GM23338 (cell line): ENCODE measurements around the gene JAZF1. TPM values are rescaled to one million over a fixed set of nuclear protein-coding genes. Genes with fewer than 3 reads are reported as not detected.

Experiments
- ATAC-seq: fragments of 200-7000 bp; cut with Tn5 transposase; 3 replicates; pipeline ENCODE4 v1.9.1; 2020
- DNase-seq: peaks from one replicate; pipeline ENCODE4 v3.0.0-alpha.2; 2015; ENCODE audit warnings: low spot score
- H2AFZ ChIP-seq: fragments of 200-600 bp; sonication (generic); 2 replicates; pipeline ENCODE4 v1.8.0; 2016; ENCODE audit warnings: antibody characterized with exemption, mild to moderate bottlenecking, moderate library complexity
- H3F3A ChIP-seq: fragments of 200-600 bp; sonication (generic); replicated peaks from 2 replicates; pipeline ENCODE4 v1.8.0; 2017; ENCODE audit warnings: antibody characterized with exemption, mixed run types, low read depth
- H3K27ac ChIP-seq: fragments of 200-600 bp; sonication (generic); 2 replicates; pipeline ENCODE4 v1.6.1; 2016; ENCODE audit warnings: low read depth
- H3K27me3 ChIP-seq: fragments of 200-600 bp; sonication (generic); 2 replicates; pipeline ENCODE4 v1.8.0; 2016; ENCODE audit warnings: mild to moderate bottlenecking, mixed run types, moderate library complexity; ENCODE audit not compliant: insufficient read depth
- H3K36me3 ChIP-seq: fragments of 200-600 bp; sonication (generic); 2 replicates; pipeline ENCODE4 v1.8.0; 2016; ENCODE audit warnings: mild to moderate bottlenecking; ENCODE audit not compliant: insufficient read depth
- H3K4me1 ChIP-seq: fragments of 200-600 bp; sonication (generic); 2 replicates; pipeline ENCODE4 v1.8.0; 2016; ENCODE audit warnings: mild to moderate bottlenecking, moderate library complexity; ENCODE audit not compliant: insufficient read depth
- H3K4me2 ChIP-seq: fragments of 200-600 bp; sonication (generic); 2 replicates; pipeline ENCODE4 v1.7.1; 2017; ENCODE audit warnings: mixed run types
- H3K4me3 ChIP-seq: fragments of 200-600 bp; sonication (generic); 2 replicates; pipeline ENCODE4 v1.6.1; 2016; ENCODE audit warnings: mixed run types
- H3K79me2 ChIP-seq: fragments of 200-600 bp; sonication (generic); replicated peaks from 2 replicates; pipeline ENCODE4 v1.8.0; 2017; ENCODE audit warnings: mild to moderate bottlenecking; ENCODE audit not compliant: insufficient read depth
- H3K9me2 ChIP-seq: fragments of 200-600 bp; sonication (generic); 2 replicates; pipeline ENCODE4 v1.8.0; 2017; ENCODE audit not compliant: insufficient read depth
- H4K20me1 ChIP-seq: fragments of 200-600 bp; sonication (generic); replicated peaks from 2 replicates; pipeline ENCODE4 v1.8.0; 2017; ENCODE audit warnings: mild to moderate bottlenecking; ENCODE audit not compliant: insufficient read depth
- H3K27ac Mint-ChIP-seq: 2 replicates; pipeline ENCODE4 v1.8.0; 2020; ENCODE audit warnings: inconsistent platforms, mild to moderate bottlenecking, moderate library complexity, mixed read lengths
- H3K27me3 Mint-ChIP-seq: 3 replicates; pipeline ENCODE4 v1.8.0; 2022; ENCODE audit warnings: low read depth, mild to moderate bottlenecking, moderate library complexity, mixed read lengths, inconsistent platforms; ENCODE audit not compliant: insufficient read depth, poor library complexity
- H3K36me3 Mint-ChIP-seq: 3 replicates; pipeline ENCODE4 v1.8.0; 2021; ENCODE audit warnings: low read depth, mild to moderate bottlenecking, inconsistent platforms, moderate library complexity, mixed read lengths
- H3K4me1 Mint-ChIP-seq: 3 replicates; pipeline ENCODE4 v1.8.0; 2020; ENCODE audit warnings: mild to moderate bottlenecking, inconsistent platforms, mixed read lengths
- H3K4me3 Mint-ChIP-seq: 3 replicates; pipeline ENCODE4 v1.8.0; 2021; ENCODE audit warnings: moderate library complexity, mild to moderate bottlenecking, inconsistent platforms, mixed read lengths
- H3K9me3 Mint-ChIP-seq: 3 replicates; pipeline ENCODE4 v1.8.0; 2020; ENCODE audit warnings: moderate library complexity, mild to moderate bottlenecking, inconsistent platforms, mixed read lengths
- CREB1 ChIP-seq: fragments of 250-450 bp; sonication (Bioruptor Pico); IDR thresholded peaks from 2 replicates; pipeline ENCODE4 v1.5.0; 2020; ENCODE audit warnings: low read depth, mild to moderate bottlenecking, moderate library complexity
- CTCF ChIP-seq, 2 experiments: fragments of 200-600 bp in 1 of 2; sonication (generic) in 1 of 2; conservative IDR thresholded peaks; 2 replicates each; pipeline versions ENCODE4 v1.5.1 to v1.6.1; 2016 to 2017; ENCODE audit warnings: antibody characterized with exemption in 2 of 2, low read depth in 2 of 2, mild to moderate bottlenecking in 2 of 2, moderate library complexity in 1 of 2
- ETS1 ChIP-seq: IDR thresholded peaks from 2 replicates; pipeline ENCODE4 v1.6.1; 2016; ENCODE audit warnings: antibody characterized with exemption
- EZH2 ChIP-seq: fragments of 200-600 bp; sonication (generic); IDR thresholded peaks from one replicate; pipeline ENCODE4 v1.8.0; 2017; ENCODE audit warnings: antibody characterized with exemption, mild to moderate bottlenecking, low read depth; ENCODE audit not compliant: unreplicated experiment
- EZH2phosphoT487 ChIP-seq: fragments of 200-600 bp; sonication (generic); IDR thresholded peaks from one replicate; pipeline ENCODE4 v1.8.1; 2018; ENCODE audit warnings: antibody characterized with exemption; ENCODE audit not compliant: unreplicated experiment
- JUNB ChIP-seq: IDR thresholded peaks from one replicate; pipeline ENCODE4 v1.6.1; 2016; ENCODE audit warnings: antibody characterized with exemption; ENCODE audit not compliant: unreplicated experiment
- NANOG ChIP-seq: IDR thresholded peaks from 2 replicates; pipeline ENCODE4 v1.6.1; 2016; ENCODE audit warnings: antibody characterized with exemption, borderline replicate concordance
- POLR2AphosphoS5 ChIP-seq: IDR thresholded peaks from 2 replicates; pipeline ENCODE4 v1.6.1; 2016; ENCODE audit warnings: antibody characterized with exemption, low read depth
- REST ChIP-seq: IDR thresholded peaks from one replicate; pipeline ENCODE4 v1.6.1; 2018; ENCODE audit warnings: antibody characterized with exemption; ENCODE audit not compliant: unreplicated experiment
- STAT1 ChIP-seq: IDR thresholded peaks from one replicate; pipeline ENCODE4 v1.6.1; 2016; ENCODE audit warnings: antibody characterized with exemption; ENCODE audit not compliant: unreplicated experiment
- ZNF114 ChIP-seq: fragments of 250-450 bp; sonication (Bioruptor Pico); IDR thresholded peaks from 2 replicates; pipeline ENCODE4 v1.5.0; 2020; ENCODE audit warnings: mild to moderate bottlenecking, moderate library complexity
- ZNF331 ChIP-seq: fragments of 250-450 bp; sonication (Bioruptor Pico); IDR thresholded peaks from 2 replicates; pipeline ENCODE4 v1.5.0; 2020; ENCODE audit warnings: low read depth, mild to moderate bottlenecking, moderate library complexity
- polyA plus RNA-seq: library from polyadenylated mRNA; unstranded; fragments of >200 nt; fragmentation: Nextera tagmentation; extraction: Ambion mirVana; gene quantifications from 2 replicates; pipeline ENCODE4 v1.2.1, GENCODE V29; 2016
- total RNA-seq: library from RNA; depleted of rRNA; stranded (reverse); fragments of >200 nt; shearing (Covaris generic); gene quantifications from 2 replicates; pipeline ENCODE4 v1.2.3, GENCODE V29; 2014
- TF ChIP-seq, protein P1 (sequence below): fragments of 250-450 bp; sonication (Bioruptor Pico); IDR thresholded peaks from 2 replicates; pipeline ENCODE4 v1.5.0; 2020; ENCODE audit warnings: mild to moderate bottlenecking, moderate library complexity

Gene JAZF1
- total and polyA plus RNA-seq, 2 experiments from 2014 or later: 12.2 to 22.2 TPM

- H3K9me3 Mint-ChIP-seq: no peaks in the 10 kb centered on the region; the same call in 2 of the 3 replicates
- H3K4me1 ChIP-seq: peaks cover 19% of the 10 kb centered on the region
Observed at GRCh38 chr7:28219793-28220192, 39.2 kb upstream of the JAZF1 start.

More at GRCh38 chr7:28219793-28220192, 39.2 kb upstream of the JAZF1 start:
- TF ChIP-seq ETS1 (no peak), POLR2AphosphoS5 (no peak), EZH2phosphoT487 (no peak), EZH2 (no peak), ZNF114 (CRISPR knock-in tag) (no peak), JUNB (no peak), ZNF331 (CRISPR knock-in tag) (no peak), CTCF (conservative IDR thresholded peaks at IDR 0.05; ENCODE audit: low read depth in 2 of 2) (no peak), CREB1 (CRISPR knock-in tag) (no peak), NANOG (no peak), STAT1 (no peak), REST (no peak)
- TF ChIP-seq, protein P1, sequence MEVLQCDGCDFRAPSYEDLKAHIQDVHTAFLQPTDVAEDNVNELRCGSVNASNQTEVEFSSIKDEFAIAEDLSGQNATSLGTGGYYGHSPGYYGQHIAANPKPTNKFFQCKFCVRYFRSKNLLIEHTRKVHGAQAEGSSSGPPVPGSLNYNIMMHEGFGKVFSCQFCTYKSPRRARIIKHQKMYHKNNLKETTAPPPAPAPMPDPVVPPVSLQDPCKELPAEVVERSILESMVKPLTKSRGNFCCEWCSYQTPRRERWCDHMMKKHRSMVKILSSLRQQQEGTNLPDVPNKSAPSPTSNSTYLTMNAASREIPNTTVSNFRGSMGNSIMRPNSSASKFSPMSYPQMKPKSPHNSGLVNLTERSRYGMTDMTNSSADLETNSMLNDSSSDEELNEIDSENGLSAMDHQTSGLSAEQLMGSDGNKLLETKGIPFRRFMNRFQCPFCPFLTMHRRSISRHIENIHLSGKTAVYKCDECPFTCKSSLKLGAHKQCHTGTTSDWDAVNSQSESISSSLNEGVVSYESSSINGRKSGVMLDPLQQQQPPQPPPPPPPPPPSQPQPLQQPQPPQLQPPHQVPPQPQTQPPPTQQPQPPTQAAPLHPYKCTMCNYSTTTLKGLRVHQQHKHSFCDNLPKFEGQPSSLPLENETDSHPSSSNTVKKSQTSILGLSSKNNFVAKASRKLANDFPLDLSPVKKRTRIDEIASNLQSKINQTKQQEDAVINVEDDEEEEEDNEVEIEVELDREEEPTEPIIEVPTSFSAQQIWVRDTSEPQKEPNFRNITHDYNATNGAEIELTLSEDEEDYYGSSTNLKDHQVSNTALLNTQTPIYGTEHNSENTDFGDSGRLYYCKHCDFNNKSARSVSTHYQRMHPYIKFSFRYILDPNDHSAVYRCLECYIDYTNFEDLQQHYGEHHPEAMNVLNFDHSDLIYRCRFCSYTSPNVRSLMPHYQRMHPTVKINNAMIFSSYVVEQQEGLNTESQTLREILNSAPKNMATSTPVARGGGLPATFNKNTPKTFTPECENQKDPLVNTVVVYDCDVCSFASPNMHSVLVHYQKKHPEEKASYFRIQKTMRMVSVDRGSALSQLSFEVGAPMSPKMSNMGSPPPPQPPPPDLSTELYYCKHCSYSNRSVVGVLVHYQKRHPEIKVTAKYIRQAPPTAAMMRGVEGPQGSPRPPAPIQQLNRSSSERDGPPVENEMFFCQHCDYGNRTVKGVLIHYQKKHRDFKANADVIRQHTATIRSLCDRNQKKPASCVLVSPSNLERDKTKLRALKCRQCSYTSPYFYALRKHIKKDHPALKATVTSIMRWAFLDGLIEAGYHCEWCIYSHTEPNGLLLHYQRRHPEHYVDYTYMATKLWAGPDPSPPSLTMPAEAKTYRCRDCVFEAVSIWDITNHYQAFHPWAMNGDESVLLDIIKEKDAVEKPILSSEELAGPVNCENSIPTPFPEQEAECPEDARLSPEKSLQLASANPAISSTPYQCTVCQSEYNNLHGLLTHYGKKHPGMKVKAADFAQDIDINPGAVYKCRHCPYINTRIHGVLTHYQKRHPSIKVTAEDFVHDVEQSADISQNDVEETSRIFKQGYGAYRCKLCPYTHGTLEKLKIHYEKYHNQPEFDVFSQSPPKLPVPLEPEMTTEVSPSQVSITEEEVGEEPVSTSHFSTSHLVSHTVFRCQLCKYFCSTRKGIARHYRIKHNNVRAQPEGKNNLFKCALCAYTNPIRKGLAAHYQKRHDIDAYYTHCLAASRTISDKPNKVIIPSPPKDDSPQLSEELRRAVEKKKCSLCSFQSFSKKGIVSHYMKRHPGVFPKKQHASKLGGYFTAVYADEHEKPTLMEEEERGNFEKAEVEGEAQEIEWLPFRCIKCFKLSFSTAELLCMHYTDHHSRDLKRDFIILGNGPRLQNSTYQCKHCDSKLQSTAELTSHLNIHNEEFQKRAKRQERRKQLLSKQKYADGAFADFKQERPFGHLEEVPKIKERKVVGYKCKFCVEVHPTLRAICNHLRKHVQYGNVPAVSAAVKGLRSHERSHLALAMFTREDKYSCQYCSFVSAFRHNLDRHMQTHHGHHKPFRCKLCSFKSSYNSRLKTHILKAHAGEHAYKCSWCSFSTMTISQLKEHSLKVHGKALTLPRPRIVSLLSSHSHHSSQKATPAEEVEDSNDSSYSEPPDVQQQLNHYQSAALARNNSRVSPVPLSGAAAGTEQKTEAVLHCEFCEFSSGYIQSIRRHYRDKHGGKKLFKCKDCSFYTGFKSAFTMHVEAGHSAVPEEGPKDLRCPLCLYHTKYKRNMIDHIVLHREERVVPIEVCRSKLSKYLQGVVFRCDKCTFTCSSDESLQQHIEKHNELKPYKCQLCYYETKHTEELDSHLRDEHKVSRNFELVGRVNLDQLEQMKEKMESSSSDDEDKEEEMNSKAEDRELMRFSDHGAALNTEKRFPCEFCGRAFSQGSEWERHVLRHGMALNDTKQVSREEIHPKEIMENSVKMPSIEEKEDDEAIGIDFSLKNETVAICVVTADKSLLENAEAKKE (CRISPR knock-in tag): no peak
- Histone ChIP-seq H3F3A (no peaks in the 10 kb centered on the region), H3K36me3 (no peaks in the 10 kb centered on the region), H3K4me3 (no peak overlapping the region), H3K4me2 (no peak overlapping the region), H3K27me3 (no peaks in the 10 kb centered on the region), H3K27ac (no peak overlapping the region), H3K79me2 (no peaks in the 10 kb centered on the region), H4K20me1 (no peaks in the 10 kb centered on the region), H2AFZ (no peak overlapping the region), H3K9me2 (peaks cover 6% of the 10 kb centered on the region)
- DNase-seq (no peak), ATAC-seq (no peak)
- peaks cover 4% of the 10 kb centered on the region for H3K27me3 Mint-ChIP-seq
- no peak overlapping the region for H3K4me3 Mint-ChIP-seq
- peaks cover 4% of the 10 kb centered on the region; the same call in 2 of the 3 replicates for H3K4me1 Mint-ChIP-seq
- no peaks in the 10 kb centered on the region for H3K36me3 Mint-ChIP-seq
- H3K27ac Mint-ChIP-seq: no peak overlapping the region
